Activated CD8-positive, alpha-beta T cell treated with anti-CD3 and anti-CD28 coated beads for 36 hours (primary cell): ENCODE measurements around the gene KANK2. TPM values are rescaled to one million over a fixed set of nuclear protein-coding genes. Genes with fewer than 3 reads are reported as not detected.
A peak's percentile ranks its signal among the peaks of the same experiment; 100 is the strongest.

ENCODE experiments used
- ATAC-seq: fragments of 200-7000 bp; cut with Tn5 transposase; one replicate; pipeline ENCODE4 v1.10.0; 2021; ENCODE audit warnings: mild to moderate bottlenecking, moderate library complexity
- CTCF ChIA-PET: fragments of 350-600 bp; sonication (Branson Sonifier 250); formaldehyde crosslinking; loops from one replicate; lab custom pipeline; 2021; ENCODE audit warnings: antibody characterized with exemption; lab: Charles Lee
- POLR2A ChIA-PET: fragments of 350-600 bp; sonication (Branson Sonifier 250); formaldehyde crosslinking; loops from one replicate; lab custom pipeline; 2021; ENCODE audit warnings: antibody characterized with exemption; lab: Charles Lee
- DNase-seq: peaks from one replicate; pipeline ENCODE4 v3.0.0-alpha.2; 2020
- H3K27ac Mint-ChIP-seq: one replicate; pipeline ENCODE4 v1.8.0; 2021; ENCODE audit warnings: mild to moderate bottlenecking, mixed read lengths
- H3K27me3 Mint-ChIP-seq: one replicate; pipeline ENCODE4 v1.8.0; 2021; ENCODE audit warnings: mixed read lengths
- H3K36me3 Mint-ChIP-seq: one replicate; pipeline ENCODE4 v1.8.0; 2021; ENCODE audit warnings: low read depth, mixed read lengths
- H3K4me1 Mint-ChIP-seq: one replicate; pipeline ENCODE4 v1.8.0; 2021; ENCODE audit warnings: low read depth, mixed read lengths
- H3K4me3 Mint-ChIP-seq: one replicate; pipeline ENCODE4 v1.8.0; 2021; ENCODE audit warnings: mild to moderate bottlenecking, moderate library complexity, mixed read lengths
- H3K9me3 Mint-ChIP-seq: one replicate; pipeline ENCODE4 v1.8.0; 2021; ENCODE audit warnings: mixed read lengths
- CTCF ChIP-seq: fragments of 200-600 bp; IDR thresholded peaks from one replicate; pipeline ENCODE4 v1.8.0; 2022; ENCODE audit warnings: antibody characterized with exemption, mild to moderate bottlenecking
- intact Hi-C: fragments of 100-400 bp; cut with micrococcal nuclease; formaldehyde crosslinking; loops from one replicate; pipeline ENCODE4 v1.10.0; 2022
- total RNA-seq, 2 experiments: library from RNA; stranded (reverse); gene quantifications; one replicate each; pipeline ENCODE4 v1.2.3, GENCODE V29; 2021

KANK2 gene
- total RNA-seq, 2 experiments from 2014 or later, result 1.9 to 2.0 TPM

DNA sequence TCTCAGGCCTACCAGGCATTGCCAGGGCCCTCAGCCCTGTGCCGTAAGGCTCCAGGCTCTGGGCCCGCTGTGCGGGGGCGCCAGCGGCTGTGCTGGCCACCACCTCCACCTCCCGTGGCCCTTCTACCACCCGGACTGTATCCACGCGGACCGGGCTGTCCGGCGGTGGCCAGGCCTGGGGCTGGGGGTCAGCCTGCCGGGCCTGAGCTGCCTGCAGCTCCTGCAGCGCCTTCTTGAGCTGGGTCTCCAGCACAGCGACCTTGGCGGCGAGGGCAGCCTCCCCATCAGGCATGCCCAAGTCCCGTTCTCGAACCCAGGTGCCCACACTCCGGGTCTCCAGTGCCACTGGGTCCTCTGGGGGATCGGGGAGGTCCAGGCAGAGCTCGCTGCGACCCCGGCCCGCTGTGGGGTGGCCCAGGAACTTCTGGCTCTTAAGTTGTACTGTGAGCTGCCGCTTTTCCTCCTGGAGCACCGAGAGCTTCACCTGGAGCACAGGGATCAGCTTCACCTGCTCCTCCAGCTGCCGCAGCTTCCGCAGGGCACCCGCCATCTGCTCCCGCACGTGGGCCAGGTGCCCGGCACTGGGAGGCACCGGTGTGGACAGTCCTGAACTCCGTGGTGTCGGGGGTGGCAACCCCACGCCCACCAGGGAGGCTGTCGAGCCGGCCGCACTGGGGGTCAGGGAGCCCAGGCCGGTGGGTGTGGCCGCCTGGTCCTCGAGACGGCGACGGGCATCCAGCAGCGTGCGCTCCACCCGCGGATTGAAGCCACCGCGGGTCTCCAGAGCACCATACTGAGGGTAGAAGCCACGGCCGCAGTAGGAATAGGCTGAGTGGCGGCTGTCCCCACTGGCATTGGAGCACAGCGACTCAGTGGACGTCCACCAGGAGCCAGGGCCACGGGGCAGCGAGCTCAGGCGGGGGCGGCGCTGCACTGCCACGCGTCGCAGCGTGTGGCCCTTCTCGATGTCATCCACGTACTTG is 4.1 kb downstream of the KANK2 start:
- CTCF ChIA-PET, result no interaction called here
- Mint-ChIP-seq H3K4me3 (no peak overlapping the region), H3K27me3 (peaks cover 12% of the 10 kb centered on the region), H3K36me3 (no peaks in the 10 kb centered on the region), H3K9me3 (no peaks in the 10 kb centered on the region), H3K27ac (no peak overlapping the region), H3K4me1 (peaks cover 7% of the 10 kb centered on the region)
- TF ChIP-seq CTCF, result no peak
- POLR2A ChIA-PET, result no interaction called here
- intact Hi-C loops, result no loop called here
- no peak for ATAC-seq
- no peak for DNase-seq

DNA sequence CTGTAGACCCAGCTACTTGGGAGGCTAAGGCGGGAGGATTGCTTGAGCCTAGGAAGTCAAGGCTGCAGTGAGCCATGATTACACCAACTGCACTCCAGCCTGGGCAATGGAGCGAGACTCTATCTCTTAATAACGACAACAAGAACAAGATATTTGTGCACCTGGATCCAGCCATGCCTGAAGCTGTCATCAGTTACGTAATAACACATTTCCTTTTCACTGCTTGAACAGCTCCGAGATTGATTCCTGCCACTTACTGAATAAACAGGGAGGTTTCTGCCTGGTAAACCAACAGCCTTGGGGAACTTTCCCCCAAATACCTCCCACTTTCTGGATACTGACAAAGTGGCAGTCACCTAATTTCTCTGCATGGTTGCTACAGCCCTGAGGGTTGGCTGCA is 5.4 kb downstream of the KANK2 start:
- ChIA-PET POLR2A (interaction anchor here (0.6 to 1.2 kb wide), 2 partner anchors 9 to 53 kb away, joined by 3 to 4 read pairs; no protein-coding TSS in a partner anchor), CTCF (no interaction called here)
- ATAC-seq (no peak), DNase-seq (no peak)
- peaks cover 10% of the 10 kb centered on the region for H3K27me3 Mint-ChIP-seq
- intact Hi-C loops, result no loop called here
- no peak overlapping the region for H3K27ac Mint-ChIP-seq
- peaks cover 7% of the 10 kb centered on the region for H3K4me1 Mint-ChIP-seq
- no peak for TF ChIP-seq CTCF
- no peaks in the 10 kb centered on the region for H3K36me3 Mint-ChIP-seq
- no peak overlapping the region for H3K4me3 Mint-ChIP-seq
- H3K9me3 Mint-ChIP-seq, result no peaks in the 10 kb centered on the region

DNA sequence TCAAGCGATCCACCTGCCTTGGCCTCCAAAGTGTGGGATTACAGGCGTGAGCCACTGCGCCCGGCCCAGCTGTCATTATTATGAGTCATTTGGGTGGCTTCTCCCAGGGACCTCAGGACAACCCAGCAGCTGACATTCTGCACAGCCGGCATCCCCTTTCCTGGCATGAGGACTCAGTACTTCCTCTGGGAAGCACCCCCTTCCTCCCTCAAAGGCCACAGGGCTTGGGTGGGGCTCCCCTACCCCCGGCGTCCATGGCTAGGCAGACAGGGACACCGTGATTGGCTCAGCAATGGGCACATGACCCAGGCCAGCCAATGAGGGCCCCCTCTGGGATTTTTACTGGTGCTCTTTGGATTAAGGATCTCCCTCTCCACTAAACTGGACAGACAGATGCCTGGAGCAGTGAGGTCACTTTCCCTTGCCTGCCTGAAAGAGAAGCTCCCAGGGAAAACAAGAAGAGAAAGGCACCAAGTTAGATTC is 6.0 kb downstream of the KANK2 start:
- Mint-ChIP-seq H3K27me3 (peaks cover 6% of the 10 kb centered on the region), H3K27ac (no peak overlapping the region), H3K9me3 (no peaks in the 10 kb centered on the region), H3K4me1 (peaks cover 4% of the 10 kb centered on the region), H3K4me3 (no peak overlapping the region), H3K36me3 (no peaks in the 10 kb centered on the region)
- ChIA-PET CTCF (no interaction called here), POLR2A (interaction anchor here (0.6 to 1.2 kb wide), 3 partner anchors 8 to 52 kb away, joined by 3 to 4 read pairs (median 4); no protein-coding TSS in a partner anchor)
- no peak for TF ChIP-seq CTCF
- intact Hi-C loops, result no loop called here
- ATAC-seq (no peak), DNase-seq (peak; percentile 23)

DNA sequence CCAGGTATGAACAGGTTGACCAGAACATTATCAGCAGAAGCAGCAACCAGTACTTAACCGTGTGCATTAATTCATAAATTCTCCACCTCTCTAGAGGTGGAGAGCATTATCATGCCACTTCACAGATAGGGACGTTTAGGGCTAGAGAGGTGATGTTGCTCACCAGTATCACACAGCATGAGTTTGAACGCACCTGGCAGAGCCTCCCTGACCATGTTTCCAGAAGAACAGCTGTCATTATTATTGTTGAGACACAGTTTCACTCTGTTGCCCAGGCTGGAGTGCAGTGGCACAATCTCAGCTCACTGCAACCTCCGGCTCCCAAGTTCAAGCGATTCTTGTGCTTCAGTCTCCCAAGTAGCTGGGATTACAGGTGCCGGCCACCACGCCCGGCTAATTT is 6.8 kb downstream of the KANK2 start:
- ChIA-PET POLR2A (interaction anchor here (1.2 kb wide), 1 partner anchor 23 kb away, joined by 4 read pairs; no protein-coding TSS in a partner anchor), CTCF (no interaction called here)
- intact Hi-C loops, result no loop called here
- H3K27ac Mint-ChIP-seq, result no peak overlapping the region
- H3K36me3 Mint-ChIP-seq, result no peaks in the 10 kb centered on the region
- no peak overlapping the region for H3K4me3 Mint-ChIP-seq
- no peak for TF ChIP-seq CTCF
- ATAC-seq (no peak), DNase-seq (no peak)
- no peaks in the 10 kb centered on the region for H3K9me3 Mint-ChIP-seq
- H3K27me3 Mint-ChIP-seq, result peaks cover 1% of the 10 kb centered on the region
- peaks cover 2% of the 10 kb centered on the region for H3K4me1 Mint-ChIP-seq

GRCh38 chr19:11187441-11187840 is 9.9 kb downstream of the KANK2 start:
- TF ChIP-seq CTCF, result no peak
- DNase-seq (no peak), ATAC-seq (no peak)
- H3K27ac Mint-ChIP-seq, result no peak overlapping the region
- no peak overlapping the region for H3K4me3 Mint-ChIP-seq
- H3K36me3 Mint-ChIP-seq, result no peaks in the 10 kb centered on the region
- no peaks in the 10 kb centered on the region for H3K27me3 Mint-ChIP-seq
- POLR2A ChIA-PET, result no interaction called here
- no peaks in the 10 kb centered on the region for H3K9me3 Mint-ChIP-seq
- H3K4me1 Mint-ChIP-seq, result no peaks in the 10 kb centered on the region
- intact Hi-C loops, result no loop called here
- CTCF ChIA-PET, result no interaction called here
